Spinal cord (tissue), 10 donors: ENCODE data around the gene SP110. TPM values are rescaled to one million over a fixed set of nuclear protein-coding genes. Genes with fewer than 3 reads are reported as not detected.

Experiments used
- DNase-seq, 6 donors: peaks; one replicate each; pipeline versions ENCODE4 v3.0.0 to v3.0.0-alpha.2; 2013 to 2015; ENCODE audit warnings: low spot score in 6 of 6, low read depth in 4 of 6
- H3K27ac ChIP-seq: one replicate; pipeline ENCODE4 v1.5.1; 2013; ENCODE audit warnings: low read depth, low read length, control low read depth
- H3K27me3 ChIP-seq: one replicate; pipeline ENCODE4 v1.6.1; 2013; ENCODE audit warnings: low read length; ENCODE audit not compliant: control insufficient read depth, insufficient read depth
- H3K36me3 ChIP-seq: one replicate; pipeline ENCODE4 v1.6.1; 2013; ENCODE audit warnings: low read length; ENCODE audit not compliant: control insufficient read depth, insufficient read depth
- H3K4me1 ChIP-seq: one replicate; pipeline ENCODE4 v1.6.1; 2013; ENCODE audit warnings: low read length; ENCODE audit not compliant: control insufficient read depth, insufficient read depth
- H3K4me3 ChIP-seq: one replicate; pipeline ENCODE4 v1.5.1; 2013; ENCODE audit warnings: low read depth, low read length, control low read depth
- H3K9me3 ChIP-seq: one replicate; pipeline ENCODE4 v1.6.1; 2013; ENCODE audit warnings: low read length; ENCODE audit not compliant: control insufficient read depth, insufficient read depth
- WGBS: methylation state at CpG from one replicate; pipeline ENCODE4 v1.1.5; 2013; ENCODE audit warnings: missing lambda C conversion rate; ENCODE audit not compliant: insufficient coverage; 5-methylcytosine and 5-hydroxymethylcytosine counted together
- polyA plus RNA-seq, 2 donors: library from polyadenylated mRNA; unstranded; fragments of 120-200 nt; gene quantifications; one replicate each; pipeline ENCODE4 v1.2.1, GENCODE V29; 2013; ENCODE audit not compliant: insufficient read length in 2 of 2
- total RNA-seq, 2 donors: library from RNA; depleted of rRNA in 1 of 2; stranded (reverse); fragments of 120-200 nt in 1 of 2; fragments of >200 nt in 1 of 2; gene quantifications; one replicate each; pipeline versions ENCODE4 v1.2.3 to v1.2.4, GENCODE V29; 2013 to 2014
- donor health status: healthy.

The SP110 gene
- total and polyA plus RNA-seq, 4 donors = 6.8 to 21.3 (median 12.8) TPM

DNA sequence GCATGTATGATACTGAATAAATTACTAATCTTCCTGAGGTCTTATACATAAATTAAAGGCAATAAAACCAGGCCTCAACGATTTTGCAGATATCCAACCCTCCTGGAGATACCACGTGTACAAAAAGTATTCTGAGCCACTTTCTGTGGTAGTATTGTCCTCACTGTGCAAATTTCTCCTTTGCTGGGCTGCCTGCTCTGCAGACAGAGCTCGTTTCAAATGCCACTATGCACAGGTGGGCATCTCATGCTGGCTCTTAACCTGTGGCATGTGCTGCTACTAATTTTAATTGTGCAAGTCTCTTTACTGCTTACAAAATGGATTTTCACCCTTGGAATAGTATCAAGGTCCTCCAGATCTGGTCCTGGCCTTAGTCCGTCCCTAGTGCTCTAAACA, 84.7 kb downstream of the SP110 start:
- H3K36me3 ChIP-seq = no peaks in the 10 kb centered on the region
- H3K9me3 ChIP-seq = no peaks in the 10 kb centered on the region
- no peaks in the 10 kb centered on the region for H3K27me3 ChIP-seq
- 57% methylated on average over 4 of the region's 4 CpGs for WGBS
- H3K27ac ChIP-seq = no peak overlapping the region
- no peak for DNase-seq
- H3K4me1 ChIP-seq = no peaks in the 10 kb centered on the region
- no peak overlapping the region for H3K4me3 ChIP-seq

DNA sequence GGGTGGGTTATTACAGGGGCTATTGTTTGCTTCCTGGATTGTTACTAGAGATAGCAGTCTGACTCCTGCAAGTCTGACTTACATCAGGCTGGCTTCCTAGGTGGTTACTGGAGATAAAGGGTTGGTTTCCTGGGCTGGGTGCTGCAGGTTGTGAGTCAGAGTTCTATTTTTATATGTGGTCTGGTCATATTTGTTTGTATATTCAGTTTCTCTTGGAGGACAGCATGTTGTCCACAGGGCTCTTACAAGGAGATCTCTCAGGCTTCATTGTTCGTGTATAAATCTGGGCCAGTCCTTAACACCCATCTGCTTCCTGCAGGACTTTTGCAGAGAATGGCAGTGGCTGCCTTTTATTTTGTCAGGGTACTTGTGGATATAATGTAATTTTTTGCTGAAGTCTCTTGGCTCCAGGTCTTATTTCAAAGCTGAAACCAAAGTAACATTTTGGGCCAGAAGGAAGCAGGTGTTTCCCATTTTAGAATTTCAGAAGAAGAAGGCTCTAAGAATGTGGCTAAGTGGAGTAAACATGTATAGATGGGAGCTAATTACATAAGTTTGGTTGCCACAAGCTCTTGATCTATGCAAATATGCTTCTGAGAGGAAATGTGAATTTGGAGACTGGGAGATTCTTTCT, 85.2 kb downstream of the SP110 start:
- Histone ChIP-seq H3K27me3 (no peaks in the 10 kb centered on the region), H3K36me3 (no peaks in the 10 kb centered on the region), H3K4me3 (no peak overlapping the region), H3K9me3 (no peaks in the 10 kb centered on the region), H3K27ac (no peak overlapping the region), H3K4me1 (no peaks in the 10 kb centered on the region)
- no peak for DNase-seq
- 83% methylated on average over 1 of the region's 1 CpG for WGBS

DNA sequence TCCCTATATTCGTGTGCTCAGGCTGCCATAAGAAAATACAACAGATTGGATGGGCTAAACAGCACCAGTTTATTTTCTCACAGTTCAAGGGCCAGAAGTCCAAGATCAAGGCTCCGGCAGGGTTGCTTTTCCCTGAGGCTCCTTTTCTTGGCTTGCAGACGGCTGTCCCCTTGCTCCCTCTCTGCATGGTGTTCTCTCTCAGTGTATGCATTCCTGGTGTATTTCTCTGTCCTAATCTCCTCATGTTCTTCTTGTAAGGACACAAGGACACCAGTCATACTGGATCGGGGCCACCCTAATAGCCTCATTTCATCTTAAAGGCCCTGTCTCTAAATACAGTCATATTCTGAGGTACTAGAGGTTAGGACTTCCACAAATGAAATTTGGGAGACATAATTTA, 88.4 kb downstream of the SP110 start:
- DNase-seq = no peak
- Histone ChIP-seq H3K36me3 (no peaks in the 10 kb centered on the region), H3K27me3 (no peaks in the 10 kb centered on the region), H3K9me3 (no peaks in the 10 kb centered on the region), H3K4me3 (no peak overlapping the region), H3K27ac (peak overlapping the region; percentile 52), H3K4me1 (no peaks in the 10 kb centered on the region)
- WGBS = 79% methylated on average over 3 of the region's 4 CpGs

- no peaks in the 10 kb centered on the region for H3K9me3 ChIP-seq
- no peak for DNase-seq
- no peaks in the 10 kb centered on the region for H3K27me3 ChIP-seq
- H3K4me3 ChIP-seq = no peak overlapping the region
- peak overlapping the region; percentile 52 for H3K27ac ChIP-seq
- WGBS = 87% methylated on average over 5 of the region's 11 CpGs
- H3K4me1 ChIP-seq = no peaks in the 10 kb centered on the region
- no peaks in the 10 kb centered on the region for H3K36me3 ChIP-seq
These were observed 89.0 kb downstream of the SP110 start for GRCh38 chr2:230130668-230131364.

- DNase-seq = no peak
- Histone ChIP-seq H3K9me3 (no peaks in the 10 kb centered on the region), H3K36me3 (no peaks in the 10 kb centered on the region), H3K27me3 (no peaks in the 10 kb centered on the region), H3K4me3 (no peak overlapping the region), H3K4me1 (no peaks in the 10 kb centered on the region), H3K27ac (no peak overlapping the region)
- no CpG with 5 or more reads among the region's 1 CpG for WGBS
These were observed 90.4 kb downstream of the SP110 start for GRCh38 chr2:230129343-230129742.

- Histone ChIP-seq H3K9me3 (no peaks in the 10 kb centered on the region), H3K27ac (no peak overlapping the region), H3K27me3 (no peaks in the 10 kb centered on the region), H3K4me1 (no peaks in the 10 kb centered on the region), H3K4me3 (no peak overlapping the region), H3K36me3 (no peaks in the 10 kb centered on the region)
- peak in 2 of 6 donors; percentile 35 to 49 for DNase-seq
- WGBS = 86% methylated on average over 1 of the region's 7 CpGs
These were observed 91.0 kb downstream of the SP110 start for GRCh38 chr2:230128623-230129342.

- Histone ChIP-seq H3K4me3 (no peak overlapping the region), H3K27ac (no peak overlapping the region), H3K9me3 (no peaks in the 10 kb centered on the region), H3K4me1 (no peaks in the 10 kb centered on the region), H3K36me3 (no peaks in the 10 kb centered on the region), H3K27me3 (no peaks in the 10 kb centered on the region)
- DNase-seq = no peak
- WGBS = 91% methylated on average over 1 of the region's 1 CpG
These were observed 92.6 kb downstream of the SP110 start for GRCh38 chr2:230127195-230127594.

DNA sequence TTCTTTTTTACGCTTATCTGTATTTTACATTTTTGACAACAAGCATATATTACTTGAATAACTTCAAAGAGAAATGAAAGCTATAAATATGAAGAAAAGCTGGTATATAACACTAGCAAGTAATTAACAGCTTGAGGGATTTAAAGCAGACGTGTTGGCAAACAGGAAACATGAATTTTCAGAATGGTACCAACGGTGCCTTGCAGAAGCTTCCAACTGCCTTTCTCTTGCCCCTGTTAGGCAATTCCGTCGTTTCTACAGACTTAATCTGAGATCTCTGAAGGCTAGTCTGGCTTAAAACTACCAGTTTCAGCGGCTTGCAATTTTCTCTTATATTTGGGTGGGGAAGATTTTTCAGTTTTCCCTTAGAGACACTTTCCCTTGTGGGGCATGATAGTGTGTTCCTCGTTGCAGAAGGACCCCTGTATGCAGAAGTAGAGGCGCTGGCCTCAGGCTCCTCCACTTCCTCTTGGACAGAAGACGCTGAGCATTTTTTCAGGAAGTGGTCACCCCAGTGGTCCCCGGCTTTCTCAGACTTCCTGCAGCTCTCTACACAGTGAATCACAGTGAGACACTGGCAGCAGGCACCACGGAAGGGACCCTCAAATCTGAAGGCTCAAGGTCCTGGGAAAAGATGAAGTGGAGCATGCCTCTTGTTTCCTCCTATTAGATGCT, 94.9 kb downstream of the SP110 start:
- Histone ChIP-seq H3K4me1 (no peaks in the 10 kb centered on the region), H3K4me3 (no peak overlapping the region), H3K36me3 (no peaks in the 10 kb centered on the region), H3K27ac (no peak overlapping the region), H3K9me3 (no peaks in the 10 kb centered on the region), H3K27me3 (no peaks in the 10 kb centered on the region)
- peak in 1 of 6 donors; percentile 35 for DNase-seq
- WGBS = 81% methylated on average over 7 of the region's 11 CpGs

- no peak for DNase-seq
- Histone ChIP-seq H3K27me3 (no peaks in the 10 kb centered on the region), H3K27ac (no peak overlapping the region), H3K4me3 (no peak overlapping the region), H3K9me3 (no peaks in the 10 kb centered on the region), H3K36me3 (no peaks in the 10 kb centered on the region), H3K4me1 (no peaks in the 10 kb centered on the region)
- 94% methylated on average over 6 of the region's 6 CpGs for WGBS
These were observed 95.5 kb downstream of the SP110 start for GRCh38 chr2:230124235-230124634.
